H9 (cell line): ENCODE measurements around the gene ZNF512. TPM values are rescaled to one million over a fixed set of nuclear protein-coding genes. Genes with fewer than 3 reads are reported as not detected.

Experiments
- DNase-seq: peaks from one replicate; pipeline ENCODE4 v3.0.0-alpha.2; 2017
- H2AFZ ChIP-seq: one replicate; pipeline ENCODE4 v1.6.1; 2013; ENCODE audit warnings: mild to moderate bottlenecking, low read length, control low read depth, moderate library complexity
- H2AK5ac ChIP-seq: 2 replicates; pipeline ENCODE4 v1.6.1; 2013; ENCODE audit warnings: low read length, control low read depth, mixed read lengths; ENCODE audit not compliant: insufficient read length
- H2BK120ac ChIP-seq: one replicate; pipeline ENCODE4 v1.6.1; 2013; ENCODE audit warnings: low read depth, mild to moderate bottlenecking, low read length, control low read depth, inconsistent platforms; ENCODE audit not compliant: poor library complexity, severe bottlenecking
- H2BK12ac ChIP-seq: 2 replicates; pipeline ENCODE4 v1.6.1; 2013; ENCODE audit warnings: low read length, control low read depth, mixed read lengths, low read depth; ENCODE audit not compliant: insufficient read length
- H2BK15ac ChIP-seq: 2 replicates; pipeline ENCODE4 v1.6.1; 2013; ENCODE audit warnings: low read depth, low read length, control low read depth
- H2BK20ac ChIP-seq: one replicate; pipeline ENCODE4 v1.6.1; 2013; ENCODE audit warnings: low read depth, mild to moderate bottlenecking, low read length, control low read depth, inconsistent platforms; ENCODE audit not compliant: poor library complexity, severe bottlenecking
- H2BK5ac ChIP-seq: 2 replicates; pipeline ENCODE4 v1.6.1; 2013; ENCODE audit warnings: low read length, control low read depth, mixed read lengths; ENCODE audit not compliant: insufficient read length
- H3K14ac ChIP-seq: 2 replicates; pipeline ENCODE4 v1.6.1; 2013; ENCODE audit warnings: low read length, control low read depth; ENCODE audit not compliant: insufficient read depth
- H3K18ac ChIP-seq: 2 replicates; pipeline ENCODE4 v1.6.1; 2013; ENCODE audit warnings: low read depth, mild to moderate bottlenecking, mixed read lengths, low read length, control low read depth; ENCODE audit not compliant: insufficient read length
- H3K23ac ChIP-seq: 2 replicates; pipeline ENCODE4 v1.6.1; 2013; ENCODE audit warnings: low read length, control low read depth, mixed read lengths, low read depth; ENCODE audit not compliant: insufficient read length
- H3K23me2 ChIP-seq: 2 replicates; pipeline ENCODE4 v1.6.1; 2013; ENCODE audit warnings: low read depth, mild to moderate bottlenecking, mixed read lengths, low read length, control low read depth; ENCODE audit not compliant: insufficient read length, poor library complexity, severe bottlenecking
- H3K27ac ChIP-seq: 2 replicates; pipeline ENCODE4 v1.5.1; 2013; ENCODE audit warnings: low read length, control low read depth, mixed read lengths, low read depth; ENCODE audit not compliant: insufficient read length
- H3K27me3 ChIP-seq: 2 replicates; pipeline ENCODE4 v1.6.1; 2013; ENCODE audit warnings: low read length, control low read depth, inconsistent platforms; ENCODE audit not compliant: insufficient read depth
- H3K4ac ChIP-seq: 2 replicates; pipeline ENCODE4 v1.6.1; 2013; ENCODE audit warnings: low read depth, mild to moderate bottlenecking, control low read depth, inconsistent platforms, low read length, moderate library complexity
- H3K4me1 ChIP-seq: 2 replicates; pipeline ENCODE4 v1.6.1; 2013; ENCODE audit warnings: low read length, control low read depth, inconsistent platforms; ENCODE audit not compliant: insufficient read depth
- H3K4me2 ChIP-seq: 2 replicates; pipeline ENCODE4 v1.6.1; 2013; ENCODE audit warnings: low read length, control low read depth, mixed read lengths; ENCODE audit not compliant: insufficient read length, insufficient read depth
- H3K56ac ChIP-seq: 2 replicates; pipeline ENCODE4 v1.6.1; 2013; ENCODE audit warnings: low read depth, mild to moderate bottlenecking, mixed read lengths, low read length, control low read depth; ENCODE audit not compliant: insufficient read length
- H3K79me1 ChIP-seq: 2 replicates; pipeline ENCODE4 v1.6.1; 2013; ENCODE audit warnings: low read depth, mild to moderate bottlenecking, moderate library complexity, low read length, control low read depth, inconsistent platforms; ENCODE audit not compliant: insufficient read depth, poor library complexity, severe bottlenecking
- H3K79me2 ChIP-seq: 2 replicates; pipeline ENCODE4 v1.6.1; 2013; ENCODE audit warnings: low read length, control low read depth, inconsistent platforms; ENCODE audit not compliant: insufficient read depth
- H3K9ac ChIP-seq: 2 replicates; pipeline ENCODE4 v1.6.1; 2013; ENCODE audit warnings: low read length, control low read depth, mixed read lengths; ENCODE audit not compliant: insufficient read length; ENCODE audit errors: extremely low read depth
- H3K9me3 ChIP-seq: one replicate; pipeline ENCODE4 v1.6.1; 2013; ENCODE audit warnings: low read depth, low read length, inconsistent platforms; ENCODE audit not compliant: control insufficient read depth
- H3T11ph ChIP-seq: one replicate; pipeline ENCODE4 v1.6.1; 2013; ENCODE audit warnings: mild to moderate bottlenecking, low read length, control low read depth, inconsistent platforms
- H4K20me1 ChIP-seq: one replicate; pipeline ENCODE4 v1.6.1; 2013; ENCODE audit not compliant: control insufficient read depth, insufficient read length, insufficient read depth
- H4K5ac ChIP-seq: 2 replicates; pipeline ENCODE4 v1.6.1; 2013; ENCODE audit warnings: low read depth, mild to moderate bottlenecking, mixed read lengths, low read length, control low read depth; ENCODE audit not compliant: insufficient read length
- H4K8ac ChIP-seq: replicated peaks from 2 replicates; pipeline ENCODE4 v1.6.1; 2013; ENCODE audit warnings: low read length, control low read depth, mixed read lengths, low read depth; ENCODE audit not compliant: insufficient read length
- H4K91ac ChIP-seq: 2 replicates; pipeline ENCODE4 v1.6.1; 2013; ENCODE audit warnings: low read depth, mild to moderate bottlenecking, moderate library complexity, mixed read lengths, low read length, control low read depth; ENCODE audit not compliant: insufficient read length
- H3K27ac Mint-ChIP-seq, 3 experiments: 2 replicates in 2 of 3; 3 replicates in 1 of 3; pipeline ENCODE4 v1.8.0; 2020 to 2021; ENCODE audit warnings: mixed read lengths in 3 of 3, mild to moderate bottlenecking in 1 of 3, moderate library complexity in 1 of 3
- H3K27me3 Mint-ChIP-seq: 2 replicates; pipeline ENCODE4 v1.8.0; 2021; ENCODE audit warnings: low read depth, mild to moderate bottlenecking, moderate library complexity, mixed read lengths
- H3K36me3 Mint-ChIP-seq, 3 experiments: 2 replicates in 2 of 3; 3 replicates in 1 of 3; pipeline ENCODE4 v1.8.0; 2020 to 2021; ENCODE audit warnings: low read depth in 3 of 3, mixed read lengths in 3 of 3; ENCODE audit not compliant: insufficient read depth in 1 of 3
- H3K4me1 Mint-ChIP-seq, 2 experiments: 2 replicates each; pipeline ENCODE4 v1.8.0; 2020; ENCODE audit warnings: mixed read lengths in 2 of 2
- H3K4me3 Mint-ChIP-seq, 2 experiments: 2 replicates in 1 of 2; 3 replicates in 1 of 2; pipeline ENCODE4 v1.8.0; 2020 to 2021; ENCODE audit warnings: mild to moderate bottlenecking in 2 of 2, mixed read lengths in 2 of 2, moderate library complexity in 1 of 2
- H3K9me3 Mint-ChIP-seq, 2 experiments: 2 replicates in 1 of 2; 3 replicates in 1 of 2; pipeline ENCODE4 v1.8.0; 2020; ENCODE audit warnings: mild to moderate bottlenecking in 2 of 2, mixed read lengths in 2 of 2, moderate library complexity in 1 of 2
- CTCF ChIP-seq: fragments of 200-600 bp; sonication (generic); conservative IDR thresholded peaks from 3 replicates; pipeline ENCODE4 v1.8.0; 2021; ENCODE audit warnings: antibody characterized with exemption, mild to moderate bottlenecking
- WGBS: extraction: QIAGEN DNeasy Blood & Tissue Kit; methylation state at CpG from one replicate; pipeline ENCODE4 v1.1.7; 2013; ENCODE audit warnings: missing lambda C conversion rate, low lambda C conversion rate, mixed read lengths; ENCODE audit not compliant: insufficient read length; ENCODE audit errors: extremely low coverage; 5-methylcytosine and 5-hydroxymethylcytosine counted together
- total RNA-seq: library from RNA; stranded (reverse); gene quantifications from 2 replicates; pipeline ENCODE4 v1.2.1, GENCODE V29; 2021

Gene ZNF512
- total RNA-seq, 1 experiment from 2014 or later = 38.2 TPM

- Histone ChIP-seq H3K9ac (peak overlapping the region; percentile 18), H2AK5ac (no peak overlapping the region), H4K5ac (no peak overlapping the region), H3K27me3 (no peaks in the 10 kb centered on the region), H3K4ac (no peak overlapping the region), H4K91ac (no peak overlapping the region), H3K79me1 (no peaks in the 10 kb centered on the region), H3K9me3 (no peaks in the 10 kb centered on the region), H3K56ac (no peak overlapping the region), H3K79me2 (peaks cover 27% of the 10 kb centered on the region), H2AFZ (no peak overlapping the region), H4K8ac (no peak overlapping the region), H3K23me2 (peaks cover 5% of the 10 kb centered on the region), H3K14ac (no peak overlapping the region), H3K27ac (no peak overlapping the region), H2BK15ac (no peak overlapping the region), H2BK20ac (no peak overlapping the region), H3K4me1 (0 out of 2 replicates have a peak, but pooled peaks cover 2% of the 10 kb centered on the region), H3K4me2 (peak overlapping the region; percentile 97), H3K18ac (no peak overlapping the region), H3K23ac (no peak overlapping the region), H4K20me1 (no peaks in the 10 kb centered on the region), H3T11ph (no peak overlapping the region), H2BK12ac (no peak overlapping the region), H2BK5ac (no peak overlapping the region), H2BK120ac (no peak overlapping the region)
- no peak for DNase-seq
- H3K27ac Mint-ChIP-seq = no peak overlapping the region
- H3K27me3 Mint-ChIP-seq = peaks cover 30% of the 10 kb centered on the region
- peaks cover 0 to 4% (median 3%) of the 10 kb centered on the region in 3 experiments; a peak in 4 of 7 replicates for H3K36me3 Mint-ChIP-seq
- peak overlapping the region; percentile 98 to 99 for H3K4me3 Mint-ChIP-seq
- WGBS = 100% methylated on average over 2 of the region's 3 CpGs
- peaks cover 8 to 18% of the 10 kb centered on the region in 2 experiments; a peak in 3 of 5 replicates for H3K9me3 Mint-ChIP-seq
- peaks cover 16 to 19% of the 10 kb centered on the region in 2 experiments for H3K4me1 Mint-ChIP-seq
- TF ChIP-seq CTCF = no peak
Observed at GRCh38 chr2:27584597-27584996, 1.8 kb downstream of the ZNF512 start.
